ENCODE results near the gene SETX.
"Not testable (repeated sequence)": the region's sequence is repeated elsewhere in the genome, so short reads cannot be mapped to it uniquely, and the experiment has no call there.

The SETX gene

GRCh38 chr9:132283165-132283564 lies 71.6 kb downstream of the SETX start:
- DNase-seq (ENCODE audit: low spot score), result no peak

GRCh38 chr9:132274861-132275260 lies 79.9 kb downstream of the SETX start:
- no peak for DNase-seq (ENCODE audit: low spot score)

GRCh38 chr9:132269704-132270516 lies 84.9 kb downstream of the SETX start:
- DNase-seq (ENCODE audit: low spot score), result not testable (repeated sequence)

- DNase-seq (ENCODE audit: low spot score), result peak; percentile 63
Observed at GRCh38 chr9:132268725-132269352, 85.9 kb downstream of the SETX start.

GRCh38 chr9:132267660-132268059 lies 87.1 kb downstream of the SETX start:
- DNase-seq (ENCODE audit: low spot score), result no peak

- DNase-seq (ENCODE audit: low spot score), result no peak
Observed at GRCh38 chr9:132266017-132266416, 88.8 kb downstream of the SETX start.

- DNase-seq (ENCODE audit: low spot score), result no peak
Observed at GRCh38 chr9:132260846-132261245, 93.9 kb downstream of the SETX start.

GRCh38 chr9:132250324-132251262 lies 104.2 kb downstream of the SETX start:
- no peak for DNase-seq (ENCODE audit: low spot score)

- DNase-seq (ENCODE audit: low spot score), result no peak
Observed at GRCh38 chr9:132249690-132250089, 105.1 kb downstream of the SETX start.

- DNase-seq (ENCODE audit: low spot score), result no peak
Observed at GRCh38 chr9:132249123-132249522, 105.7 kb downstream of the SETX start.

- no peak for DNase-seq (ENCODE audit: low spot score)
Observed at GRCh38 chr9:132247942-132248341, 106.8 kb downstream of the SETX start.

GRCh38 chr9:132245465-132245864 lies 109.3 kb downstream of the SETX start:
- no peak for DNase-seq (ENCODE audit: low spot score)

GRCh38 chr9:132244582-132245455 lies 110.0 kb downstream of the SETX start:
- no peak for DNase-seq (ENCODE audit: low spot score)

GRCh38 chr9:132243156-132244074 lies 111.4 kb downstream of the SETX start:
- DNase-seq (ENCODE audit: low spot score), result no peak

- peak; percentile 68 for DNase-seq (ENCODE audit: low spot score)
Observed at GRCh38 chr9:132242621-132243155, 112.1 kb downstream of the SETX start.

- DNase-seq (ENCODE audit: low spot score), result no peak
Observed at GRCh38 chr9:132241840-132242620, 112.8 kb downstream of the SETX start.

- DNase-seq (ENCODE audit: low spot score), result no peak
Observed at GRCh38 chr9:132241483-132241839, 113.3 kb downstream of the SETX start.

- DNase-seq (ENCODE audit: low spot score), result peak; percentile 96
Observed at GRCh38 chr9:132240841-132241482, 113.8 kb downstream of the SETX start.
